SK-MEL-5 (cell line): ENCODE measurements around the gene IZUMO4. TPM values are rescaled to one million over a fixed set of nuclear protein-coding genes. Genes with fewer than 3 reads are reported as not detected.
"Not testable (repeated sequence)": the region's sequence is repeated elsewhere in the genome, so short reads cannot be mapped to it uniquely, and the experiment has no call there.

ENCODE experiments used
- DNase-seq: peaks from one replicate; pipeline ENCODE4 v3.0.0-alpha.2; 2016; ENCODE audit warnings: low read depth, low spot score
- in situ Hi-C: cut with HindIII; loops from 2 replicates; pipeline ENCODE4 v1.10.0; 2016; ENCODE audit warnings: low sequenced_read_pairs, high pct_unique_total_duplicates, low pct_unique_long_range_greater_than_20kb
- total RNA-seq: library from RNA; depleted of rRNA; stranded (reverse); fragments of >200 nt; shearing (Covaris generic); gene quantifications from 2 replicates; pipeline ENCODE4 v1.2.3, GENCODE V29; 2014

IZUMO4 gene
- total RNA-seq, 1 experiment from 2014 or later, result 0.40 TPM

GRCh38 chr19:2129892-2130770 is 33.4 kb downstream of the IZUMO4 start:
- no peak for DNase-seq
- in situ Hi-C loops, result no loop called here

- DNase-seq, in situ Hi-C loops: not testable (repeated sequence)
These were observed 34.6 kb downstream of the IZUMO4 start for GRCh38 chr19:2131012-2131975.

- DNase-seq, result no peak
- in situ Hi-C loops, result no loop called here
These were observed 35.5 kb downstream of the IZUMO4 start for GRCh38 chr19:2132191-2132590.

- in situ Hi-C loops, result no loop called here
- no peak for DNase-seq
These were observed 36.2 kb downstream of the IZUMO4 start for GRCh38 chr19:2132731-2133490.

GRCh38 chr19:2135474-2136402 is 39.0 kb downstream of the IZUMO4 start:
- DNase-seq, result no peak
- in situ Hi-C loops, result no loop called here

- DNase-seq, result no peak
- in situ Hi-C loops, result no loop called here
These were observed 40.1 kb downstream of the IZUMO4 start for GRCh38 chr19:2136796-2137195.

GRCh38 chr19:2138061-2138728 is 41.5 kb downstream of the IZUMO4 start:
- in situ Hi-C loops, result no loop called here
- DNase-seq, result no peak

- DNase-seq, result no peak
- in situ Hi-C loops, result no loop called here
These were observed 42.8 kb downstream of the IZUMO4 start for GRCh38 chr19:2139385-2140137.

GRCh38 chr19:2140138-2140569 is 43.4 kb downstream of the IZUMO4 start:
- no peak for DNase-seq
- in situ Hi-C loops, result no loop called here

GRCh38 chr19:2142173-2142829 is 45.6 kb downstream of the IZUMO4 start:
- in situ Hi-C loops, result no loop called here
- DNase-seq, result no peak

- DNase-seq, result no peak
- in situ Hi-C loops, result no loop called here
These were observed 47.5 kb downstream of the IZUMO4 start for GRCh38 chr19:2144190-2144589.

GRCh38 chr19:2145831-2146241 is 49.1 kb downstream of the IZUMO4 start:
- in situ Hi-C loops, result no loop called here
- no peak for DNase-seq

GRCh38 chr19:2148482-2149135 is 51.9 kb downstream of the IZUMO4 start:
- in situ Hi-C loops, result no loop called here
- no peak for DNase-seq
